ENCODE measurements around the gene SPARCL1.

GRCh38 chr4:87525636-87526295 is 3.4 kb downstream of the SPARCL1 start:
- TF ChIP-seq CTCF (IDR thresholded peaks at IDR 0.05; ENCODE audit: insufficient read depth, low read length) (no peak), POLR2AphosphoS5 (IDR thresholded peaks at IDR 0.05; ENCODE audit: low read depth) (no peak), GABPA (IDR thresholded peaks at IDR 0.05; ENCODE audit: low read depth) (no peak), SPI1 (IDR thresholded peaks at IDR 0.05; ENCODE audit: borderline replicate concordance, low read depth) (no peak), REST (IDR thresholded peaks at IDR 0.05; ENCODE audit: insufficient replicate concordance, low read depth) (no peak)

All from HL-60 (cell line).